B cell (primary cell): ENCODE results near the gene APBA2. TPM values are rescaled to one million over a fixed set of nuclear protein-coding genes. Genes with fewer than 3 reads are reported as not detected.

ENCODE experiments used
- ATAC-seq: fragments of 200-7000 bp; cut with Tn5 transposase; one replicate; pipeline ENCODE4 v1.10.0; 2021; ENCODE audit warnings: low read depth, mild to moderate bottlenecking, moderate number of reproducible peaks, moderate library complexity
- CTCF ChIA-PET: fragments of 350-600 bp; sonication (Branson Sonifier 250); formaldehyde crosslinking; loops from one replicate; lab custom pipeline; 2021; ENCODE audit warnings: antibody characterized with exemption, inconsistent platforms; lab: Charles Lee
- POLR2A ChIA-PET: fragments of 350-600 bp; sonication (Branson Sonifier 250); formaldehyde crosslinking; loops from one replicate; lab custom pipeline; 2021; ENCODE audit warnings: antibody characterized with exemption; lab: Charles Lee
- DNase-seq: peaks from one replicate; pipeline ENCODE4 v3.0.0; 2013
- H2AFZ ChIP-seq: 2 replicates; pipeline ENCODE4 v1.6.1; 2012; ENCODE audit warnings: mild to moderate bottlenecking, low read depth, low read length; ENCODE audit not compliant: insufficient read depth, poor library complexity, severe bottlenecking
- H3K27ac ChIP-seq, 2 donors: 1 replicate in 1 of 2; 2 replicates in 1 of 2; pipeline ENCODE4 v1.5.1; 2012 to 2013; ENCODE audit warnings: low read length in 2 of 2, mild to moderate bottlenecking in 2 of 2, moderate library complexity in 1 of 2
- H3K27me3 ChIP-seq, 4 experiments: fragments of 200-600 bp in 1 of 4; sonication (generic) in 1 of 4; replicated peaks in 1 of 4; 1 replicate in 2 of 4; 2 replicates in 2 of 4; pipeline versions ENCODE4 v1.6.1 to v1.7.0; 2013 to 2016; ENCODE audit warnings: low read length in 3 of 4, mild to moderate bottlenecking in 2 of 4, mixed read lengths in 1 of 4, moderate library complexity in 1 of 4; ENCODE audit not compliant: insufficient read depth in 4 of 4, control insufficient read depth in 3 of 4; ENCODE audit errors: control extremely low read depth in 1 of 4
- H3K36me3 ChIP-seq, 2 experiments: replicated peaks in 1 of 2; 1 replicate in 1 of 2; 2 replicates in 1 of 2; pipeline versions ENCODE4 v1.6.1 to v1.7.1; 2013; ENCODE audit warnings: low read length in 1 of 2; ENCODE audit not compliant: insufficient read depth in 2 of 2, control insufficient read depth in 1 of 2; ENCODE audit errors: control extremely low read depth in 1 of 2, extremely low read depth in 1 of 2
- H3K4me1 ChIP-seq, 2 donors: fragments of 200-600 bp in 1 of 2; sonication (generic) in 1 of 2; 1 replicate in 1 of 2; 2 replicates in 1 of 2; pipeline versions ENCODE4 v1.5.1 to v1.6.1; 2013 to 2017; ENCODE audit warnings: low read length in 2 of 2; ENCODE audit not compliant: control insufficient read depth in 2 of 2, insufficient read depth in 2 of 2
- H3K4me2 ChIP-seq: replicated peaks from 2 replicates; pipeline ENCODE3; 2012; ENCODE audit warnings: mild to moderate bottlenecking, low read depth, low read length; ENCODE audit not compliant: poor library complexity, severe bottlenecking
- H3K4me3 ChIP-seq, 5 experiments: fragments of 200-600 bp in 1 of 5; sonication (generic) in 1 of 5; 1 replicate in 3 of 5; 2 replicates in 2 of 5; pipeline versions ENCODE4 v1.5.1 to v1.7.0; 2011 to 2016; ENCODE audit warnings: low read length in 4 of 5, mild to moderate bottlenecking in 4 of 5, low read depth in 2 of 5, control low read depth in 1 of 5, moderate library complexity in 1 of 5; ENCODE audit not compliant: insufficient read depth in 1 of 5; ENCODE audit errors: control extremely low read depth in 1 of 5, extremely low read depth in 1 of 5
- H3K79me2 ChIP-seq: fragments of 200-600 bp; sonication (generic); one replicate; pipeline ENCODE4 v1.6.0; 2016; ENCODE audit warnings: low read length; ENCODE audit not compliant: control insufficient read depth, insufficient read depth
- H3K9ac ChIP-seq: fragments of 200-600 bp; sonication (generic); 2 replicates; pipeline ENCODE4 v1.6.1; 2017; ENCODE audit warnings: mild to moderate bottlenecking, low read length, moderate library complexity
- H3K9me3 ChIP-seq, 3 donors: one replicate each; pipeline versions ENCODE4 v1.6.1 to v1.7.1; 2013; ENCODE audit warnings: low read length in 2 of 3; ENCODE audit not compliant: control insufficient read depth in 2 of 3, insufficient read depth in 1 of 3; ENCODE audit errors: control extremely low read depth in 1 of 3
- H4K20me1 ChIP-seq: 2 replicates; pipeline ENCODE4 v1.6.0; 2012; ENCODE audit warnings: mild to moderate bottlenecking, low read length; ENCODE audit not compliant: insufficient read depth, control insufficient read depth, poor library complexity, severe bottlenecking
- H3K27ac Mint-ChIP-seq: one replicate; pipeline ENCODE4 v1.8.0; 2021; ENCODE audit warnings: mixed read lengths
- H3K27me3 Mint-ChIP-seq: one replicate; pipeline ENCODE4 v1.8.0; 2021; ENCODE audit warnings: mixed read lengths
- H3K4me1 Mint-ChIP-seq: one replicate; pipeline ENCODE4 v1.8.0; 2021; ENCODE audit warnings: mixed read lengths
- H3K4me3 Mint-ChIP-seq: one replicate; pipeline ENCODE4 v1.8.0; 2021; ENCODE audit warnings: mixed read lengths
- H3K9me3 Mint-ChIP-seq: one replicate; pipeline ENCODE4 v1.8.0; 2022; ENCODE audit warnings: mixed read lengths; ENCODE audit not compliant: insufficient read depth
- CTCF ChIP-seq: fragments of 200-600 bp; IDR thresholded peaks from one replicate; pipeline ENCODE4 v1.8.0; 2022; ENCODE audit warnings: antibody characterized with exemption, mild to moderate bottlenecking
- EZH2 ChIP-seq: IDR thresholded peaks from 2 replicates; pipeline ENCODE4 v1.6.1; 2012; ENCODE audit warnings: borderline replicate concordance, low read depth, mild to moderate bottlenecking, moderate library complexity, low read length; ENCODE audit not compliant: insufficient read depth, poor library complexity, severe bottlenecking
- WGBS: methylation state at CpG from one replicate; pipeline ENCODE4 v1.1.5; 2013; ENCODE audit warnings: missing lambda C conversion rate; ENCODE audit not compliant: insufficient coverage; 5-methylcytosine and 5-hydroxymethylcytosine counted together
- intact Hi-C: fragments of 100-400 bp; cut with micrococcal nuclease; formaldehyde crosslinking; loops from one replicate; pipeline ENCODE4 v1.10.0; 2022
- polyA plus RNA-seq: library from polyadenylated mRNA; depleted of rRNA; stranded (reverse); fragments of >200 nt; gene quantifications from 2 replicates; pipeline ENCODE4 v1.2.3, GENCODE V29; 2012
- total RNA-seq, 2 donors: library from RNA; stranded (reverse); fragments of 120-200 nt in 1 of 2; gene quantifications; 1 replicate in 1 of 2; 2 replicates in 1 of 2; pipeline versions ENCODE4 v1.2.3 to v1.2.4, GENCODE V29; 2013 to 2022

APBA2 gene
- total and polyA plus RNA-seq, 2 donors (not counting 1 experiment from before 2014, with no cell fraction given): 0.19 TPM; not detected in 1

- Mint-ChIP-seq H3K4me3 (no peak overlapping the region), H3K9me3 (no peaks in the 10 kb centered on the region), H3K4me1 (no peaks in the 10 kb centered on the region), H3K27ac (no peak overlapping the region), H3K27me3 (no peaks in the 10 kb centered on the region)
- Histone ChIP-seq H3K9me3 (peaks cover 0 to 15% (median 0%) of the 10 kb centered on the region in 3 donors), H3K27ac (no peak overlapping the region), H3K4me2 (no peak overlapping the region), H3K9ac (no peak overlapping the region), H3K4me1 (no peaks in the 10 kb centered on the region), H3K27me3 (no peaks in the 10 kb centered on the region), H4K20me1 (no peaks in the 10 kb centered on the region), H3K4me3 (no peak overlapping the region), H2AFZ (no peak overlapping the region), H3K36me3 (no peaks in the 10 kb centered on the region), H3K79me2 (no peaks in the 10 kb centered on the region)
- ChIA-PET CTCF (no interaction called here), POLR2A (no interaction called here)
- DNase-seq (no peak), ATAC-seq (no peak)
- TF ChIP-seq CTCF (no peak), EZH2 (no peak)
- intact Hi-C loops: no loop called here
- 95% methylated on average over 7 of the region's 8 CpGs for WGBS
These were observed 167.2 kb downstream of the APBA2 start for GRCh38 chr15:29053006-29053405.

- Mint-ChIP-seq H3K27me3 (no peaks in the 10 kb centered on the region), H3K4me3 (no peak overlapping the region), H3K9me3 (no peaks in the 10 kb centered on the region), H3K4me1 (no peaks in the 10 kb centered on the region), H3K27ac (no peak overlapping the region)
- no peak overlapping the region for H2AFZ ChIP-seq
- 93% methylated on average over 18 of the region's 18 CpGs for WGBS
- ATAC-seq: no peak
- no peak overlapping the region for H3K4me3 ChIP-seq
- H3K4me1 ChIP-seq: no peaks in the 10 kb centered on the region
- H3K27ac ChIP-seq: no peak overlapping the region
- no peaks in the 10 kb centered on the region for H3K79me2 ChIP-seq
- no peaks in the 10 kb centered on the region for H3K27me3 ChIP-seq
- no peaks in the 10 kb centered on the region for H3K36me3 ChIP-seq
- H4K20me1 ChIP-seq: no peaks in the 10 kb centered on the region
- CTCF ChIA-PET: no interaction called here
- TF ChIP-seq CTCF (no peak), EZH2 (no peak)
- peaks cover 0 to 15% (median 0%) of the 10 kb centered on the region in 3 donors for H3K9me3 ChIP-seq
- no peak overlapping the region for H3K4me2 ChIP-seq
- H3K9ac ChIP-seq: no peak overlapping the region
- DNase-seq: no peak
- intact Hi-C loops: no loop called here
- POLR2A ChIA-PET: no interaction called here
These were observed 167.9 kb downstream of the APBA2 start for GRCh38 chr15:29053661-29054131.
